NCI-H2029 (cell line): ENCODE results near the gene PLAC9.
A peak's percentile ranks its signal among the peaks of the same experiment; 100 is the strongest.
"Not testable (repeated sequence)": the region's sequence is repeated elsewhere in the genome, so short reads cannot be mapped to it uniquely, and the experiment has no call there.

Experiments used
- DNase-seq: peaks from one replicate; lab custom pipeline; 2025; lab: John Stamatoyannopoulos, UW

Gene PLAC9

GRCh38 chr10:80139265-80139664, 6.7 kb downstream of the PLAC9 start:
- no peak for DNase-seq

GRCh38 chr10:80140251-80140650, 7.7 kb downstream of the PLAC9 start:
- DNase-seq, result no peak

GRCh38 chr10:80141696-80142460, 9.3 kb downstream of the PLAC9 start:
- no peak for DNase-seq

GRCh38 chr10:80144067-80144695, 11.7 kb downstream of the PLAC9 start:
- DNase-seq, result peak; percentile 33

- DNase-seq, result no peak
These were observed 12.2 kb downstream of the PLAC9 start for GRCh38 chr10:80144696-80145131.

- not testable (repeated sequence) for DNase-seq
These were observed 13.1 kb downstream of the PLAC9 start for GRCh38 chr10:80145406-80146308.

- DNase-seq, result no peak
These were observed 14.4 kb downstream of the PLAC9 start for GRCh38 chr10:80146918-80147317.

- no peak for DNase-seq
These were observed 15.8 kb downstream of the PLAC9 start for GRCh38 chr10:80148166-80148805.

- no peak for DNase-seq
These were observed 16.6 kb downstream of the PLAC9 start for GRCh38 chr10:80149123-80149522.

GRCh38 chr10:80150172-80150571, 17.6 kb downstream of the PLAC9 start:
- no peak for DNase-seq

- DNase-seq, result no peak
These were observed 20.3 kb downstream of the PLAC9 start for GRCh38 chr10:80152820-80153219.

GRCh38 chr10:80153460-80153859, 20.9 kb downstream of the PLAC9 start:
- DNase-seq, result no peak

- no peak for DNase-seq
These were observed 22.1 kb downstream of the PLAC9 start for GRCh38 chr10:80154626-80154977.

- no peak for DNase-seq
These were observed 22.6 kb downstream of the PLAC9 start for GRCh38 chr10:80154978-80155695.

GRCh38 chr10:80155696-80156215, 23.2 kb downstream of the PLAC9 start:
- DNase-seq, result no peak

GRCh38 chr10:80156216-80156615, 23.7 kb downstream of the PLAC9 start:
- DNase-seq, result no peak

GRCh38 chr10:80157561-80157960, 25.0 kb downstream of the PLAC9 start:
- DNase-seq, result no peak

- DNase-seq, result no peak
These were observed 25.6 kb downstream of the PLAC9 start for GRCh38 chr10:80158126-80158525.

- peak; percentile 48 for DNase-seq
These were observed 26.1 kb downstream of the PLAC9 start for GRCh38 chr10:80158598-80159127.

GRCh38 chr10:80159166-80159873, 26.8 kb downstream of the PLAC9 start:
- no peak for DNase-seq
